H9 (cell line): Measurements from ENCODE around the gene CROT. TPM values are rescaled to one million over a fixed set of nuclear protein-coding genes. Genes with fewer than 3 reads are reported as not detected.

Experiments
- DNase-seq: peaks from one replicate; pipeline ENCODE4 v3.0.0-alpha.2; 2017
- H2AFZ ChIP-seq: one replicate; pipeline ENCODE4 v1.6.1; 2013; ENCODE audit warnings: mild to moderate bottlenecking, low read length, control low read depth, moderate library complexity
- H2AK5ac ChIP-seq: 2 replicates; pipeline ENCODE4 v1.6.1; 2013; ENCODE audit warnings: low read length, control low read depth, mixed read lengths; ENCODE audit not compliant: insufficient read length
- H2BK120ac ChIP-seq: one replicate; pipeline ENCODE4 v1.6.1; 2013; ENCODE audit warnings: low read depth, mild to moderate bottlenecking, low read length, control low read depth, inconsistent platforms; ENCODE audit not compliant: poor library complexity, severe bottlenecking
- H2BK12ac ChIP-seq: 2 replicates; pipeline ENCODE4 v1.6.1; 2013; ENCODE audit warnings: low read length, control low read depth, mixed read lengths, low read depth; ENCODE audit not compliant: insufficient read length
- H2BK15ac ChIP-seq: 2 replicates; pipeline ENCODE4 v1.6.1; 2013; ENCODE audit warnings: low read depth, low read length, control low read depth
- H2BK20ac ChIP-seq: one replicate; pipeline ENCODE4 v1.6.1; 2013; ENCODE audit warnings: low read depth, mild to moderate bottlenecking, low read length, control low read depth, inconsistent platforms; ENCODE audit not compliant: poor library complexity, severe bottlenecking
- H2BK5ac ChIP-seq: 2 replicates; pipeline ENCODE4 v1.6.1; 2013; ENCODE audit warnings: low read length, control low read depth, mixed read lengths; ENCODE audit not compliant: insufficient read length
- H3K14ac ChIP-seq: 2 replicates; pipeline ENCODE4 v1.6.1; 2013; ENCODE audit warnings: low read length, control low read depth; ENCODE audit not compliant: insufficient read depth
- H3K18ac ChIP-seq: 2 replicates; pipeline ENCODE4 v1.6.1; 2013; ENCODE audit warnings: low read depth, mild to moderate bottlenecking, mixed read lengths, low read length, control low read depth; ENCODE audit not compliant: insufficient read length
- H3K23ac ChIP-seq: 2 replicates; pipeline ENCODE4 v1.6.1; 2013; ENCODE audit warnings: low read length, control low read depth, mixed read lengths, low read depth; ENCODE audit not compliant: insufficient read length
- H3K23me2 ChIP-seq: 2 replicates; pipeline ENCODE4 v1.6.1; 2013; ENCODE audit warnings: low read depth, mild to moderate bottlenecking, mixed read lengths, low read length, control low read depth; ENCODE audit not compliant: insufficient read length, poor library complexity, severe bottlenecking
- H3K27ac ChIP-seq: 2 replicates; pipeline ENCODE4 v1.5.1; 2013; ENCODE audit warnings: low read length, control low read depth, mixed read lengths, low read depth; ENCODE audit not compliant: insufficient read length
- H3K27me3 ChIP-seq: 2 replicates; pipeline ENCODE4 v1.6.1; 2013; ENCODE audit warnings: low read length, control low read depth, inconsistent platforms; ENCODE audit not compliant: insufficient read depth
- H3K4ac ChIP-seq: 2 replicates; pipeline ENCODE4 v1.6.1; 2013; ENCODE audit warnings: low read depth, mild to moderate bottlenecking, control low read depth, inconsistent platforms, low read length, moderate library complexity
- H3K4me1 ChIP-seq: 2 replicates; pipeline ENCODE4 v1.6.1; 2013; ENCODE audit warnings: low read length, control low read depth, inconsistent platforms; ENCODE audit not compliant: insufficient read depth
- H3K4me2 ChIP-seq: 2 replicates; pipeline ENCODE4 v1.6.1; 2013; ENCODE audit warnings: low read length, control low read depth, mixed read lengths; ENCODE audit not compliant: insufficient read length, insufficient read depth
- H3K56ac ChIP-seq: 2 replicates; pipeline ENCODE4 v1.6.1; 2013; ENCODE audit warnings: low read depth, mild to moderate bottlenecking, mixed read lengths, low read length, control low read depth; ENCODE audit not compliant: insufficient read length
- H3K79me1 ChIP-seq: 2 replicates; pipeline ENCODE4 v1.6.1; 2013; ENCODE audit warnings: low read depth, mild to moderate bottlenecking, moderate library complexity, low read length, control low read depth, inconsistent platforms; ENCODE audit not compliant: insufficient read depth, poor library complexity, severe bottlenecking
- H3K79me2 ChIP-seq: 2 replicates; pipeline ENCODE4 v1.6.1; 2013; ENCODE audit warnings: low read length, control low read depth, inconsistent platforms; ENCODE audit not compliant: insufficient read depth
- H3K9ac ChIP-seq: 2 replicates; pipeline ENCODE4 v1.6.1; 2013; ENCODE audit warnings: low read length, control low read depth, mixed read lengths; ENCODE audit not compliant: insufficient read length; ENCODE audit errors: extremely low read depth
- H3K9me3 ChIP-seq: one replicate; pipeline ENCODE4 v1.6.1; 2013; ENCODE audit warnings: low read depth, low read length, inconsistent platforms; ENCODE audit not compliant: control insufficient read depth
- H3T11ph ChIP-seq: one replicate; pipeline ENCODE4 v1.6.1; 2013; ENCODE audit warnings: mild to moderate bottlenecking, low read length, control low read depth, inconsistent platforms
- H4K20me1 ChIP-seq: one replicate; pipeline ENCODE4 v1.6.1; 2013; ENCODE audit not compliant: control insufficient read depth, insufficient read length, insufficient read depth
- H4K5ac ChIP-seq: 2 replicates; pipeline ENCODE4 v1.6.1; 2013; ENCODE audit warnings: low read depth, mild to moderate bottlenecking, mixed read lengths, low read length, control low read depth; ENCODE audit not compliant: insufficient read length
- H4K8ac ChIP-seq: replicated peaks from 2 replicates; pipeline ENCODE4 v1.6.1; 2013; ENCODE audit warnings: low read length, control low read depth, mixed read lengths, low read depth; ENCODE audit not compliant: insufficient read length
- H4K91ac ChIP-seq: 2 replicates; pipeline ENCODE4 v1.6.1; 2013; ENCODE audit warnings: low read depth, mild to moderate bottlenecking, moderate library complexity, mixed read lengths, low read length, control low read depth; ENCODE audit not compliant: insufficient read length
- H3K27ac Mint-ChIP-seq, 3 experiments: 2 replicates in 2 of 3; 3 replicates in 1 of 3; pipeline ENCODE4 v1.8.0; 2020 to 2021; ENCODE audit warnings: mixed read lengths in 3 of 3, mild to moderate bottlenecking in 1 of 3, moderate library complexity in 1 of 3
- H3K27me3 Mint-ChIP-seq: 2 replicates; pipeline ENCODE4 v1.8.0; 2021; ENCODE audit warnings: low read depth, mild to moderate bottlenecking, moderate library complexity, mixed read lengths
- H3K36me3 Mint-ChIP-seq, 3 experiments: 2 replicates in 2 of 3; 3 replicates in 1 of 3; pipeline ENCODE4 v1.8.0; 2020 to 2021; ENCODE audit warnings: low read depth in 3 of 3, mixed read lengths in 3 of 3; ENCODE audit not compliant: insufficient read depth in 1 of 3
- H3K4me1 Mint-ChIP-seq, 2 experiments: 2 replicates each; pipeline ENCODE4 v1.8.0; 2020; ENCODE audit warnings: mixed read lengths in 2 of 2
- H3K4me3 Mint-ChIP-seq, 2 experiments: 2 replicates in 1 of 2; 3 replicates in 1 of 2; pipeline ENCODE4 v1.8.0; 2020 to 2021; ENCODE audit warnings: mild to moderate bottlenecking in 2 of 2, mixed read lengths in 2 of 2, moderate library complexity in 1 of 2
- H3K9me3 Mint-ChIP-seq, 2 experiments: 2 replicates in 1 of 2; 3 replicates in 1 of 2; pipeline ENCODE4 v1.8.0; 2020; ENCODE audit warnings: mild to moderate bottlenecking in 2 of 2, mixed read lengths in 2 of 2, moderate library complexity in 1 of 2
- CTCF ChIP-seq: fragments of 200-600 bp; sonication (generic); conservative IDR thresholded peaks from 3 replicates; pipeline ENCODE4 v1.8.0; 2021; ENCODE audit warnings: antibody characterized with exemption, mild to moderate bottlenecking
- WGBS: extraction: QIAGEN DNeasy Blood & Tissue Kit; methylation state at CpG from one replicate; pipeline ENCODE4 v1.1.7; 2013; ENCODE audit warnings: missing lambda C conversion rate, low lambda C conversion rate, mixed read lengths; ENCODE audit not compliant: insufficient read length; ENCODE audit errors: extremely low coverage; 5-methylcytosine and 5-hydroxymethylcytosine counted together
- total RNA-seq: library from RNA; stranded (reverse); gene quantifications from 2 replicates; pipeline ENCODE4 v1.2.1, GENCODE V29; 2021

CROT gene
- total RNA-seq, 1 experiment from 2014 or later: 6.0 TPM

- peaks cover 6% of the 10 kb centered on the region for H3K27me3 Mint-ChIP-seq
- Histone ChIP-seq H4K8ac (no peak overlapping the region), H3K79me2 (no peaks in the 10 kb centered on the region), H2BK15ac (no peak overlapping the region), H3K56ac (no peak overlapping the region), H3K4ac (no peak overlapping the region), H3K27me3 (no peaks in the 10 kb centered on the region), H3K23ac (no peak overlapping the region), H4K91ac (no peak overlapping the region), H4K20me1 (no peaks in the 10 kb centered on the region), H3K9me3 (no peaks in the 10 kb centered on the region), H4K5ac (no peak overlapping the region), H3K23me2 (peaks cover 8% of the 10 kb centered on the region), H2BK120ac (no peak overlapping the region), H3K79me1 (no peaks in the 10 kb centered on the region), H2BK5ac (no peak overlapping the region), H2BK20ac (no peak overlapping the region), H3K27ac (no peak overlapping the region), H2AK5ac (no peak overlapping the region), H3K14ac (0 out of 2 replicates have a peak overlapping the region, but pooled peaks have one; percentile 42), H3K9ac (peak overlapping the region; percentile 63), H3K4me2 (peak overlapping the region; percentile 86), H3K4me1 (no peaks in the 10 kb centered on the region), H3T11ph (no peak overlapping the region), H2AFZ (no peak overlapping the region), H2BK12ac (no peak overlapping the region), H3K18ac (no peak overlapping the region)
- TF ChIP-seq CTCF: no peak
- peak overlapping the region in 2 of 3 experiments; percentile 27 to 86; a peak in 3 of 7 replicates for H3K27ac Mint-ChIP-seq
- peaks cover 4 to 6% of the 10 kb centered on the region in 2 experiments; a peak in 4 of 5 replicates for H3K9me3 Mint-ChIP-seq
- peaks cover 25 to 44% (median 33%) of the 10 kb centered on the region in 3 experiments for H3K36me3 Mint-ChIP-seq
- peaks cover 33 to 34% of the 10 kb centered on the region in 2 experiments for H3K4me1 Mint-ChIP-seq
- WGBS: no CpG with 5 or more reads among the region's 8 CpGs
- peak overlapping the region; percentile 88 to 97 for H3K4me3 Mint-ChIP-seq
- no peak for DNase-seq
Observed at GRCh38 chr7:87345962-87346371, 503 bp downstream of the CROT start.
